Right lobe of liver (tissue), 6 donors: ENCODE data around the gene CFAP70. TPM values are rescaled to one million over a fixed set of nuclear protein-coding genes. Genes with fewer than 3 reads are reported as not detected.
"Not testable (repeated sequence)": the region's sequence is repeated elsewhere in the genome, so short reads cannot be mapped to it uniquely, and the experiment has no call there.

Experiments
- ATAC-seq, 4 donors: fragments of 200-7000 bp; cut with Tn5 transposase; one replicate each; pipeline ENCODE4 v1.9.1; 2020; ENCODE audit warnings: mild to moderate bottlenecking in 4 of 4, moderate library complexity in 4 of 4
- DNase-seq, 3 donors: peaks; one replicate each; pipeline ENCODE4 v3.0.0-alpha.2; 2020
- H3K27ac ChIP-seq, 3 donors: fragments of 200-600 bp; one replicate each; pipeline ENCODE4 v1.8.0; 2022
- H3K27me3 ChIP-seq, 2 donors: fragments of 200-600 bp; one replicate each; pipeline ENCODE4 v1.8.0; 2022
- H3K36me3 ChIP-seq, 4 donors: fragments of 200-600 bp; sonication (generic) in 1 of 4; one replicate each; pipeline versions ENCODE4 v1.5.1 to v1.8.0; 2017 to 2022; ENCODE audit warnings: control low read depth in 1 of 4
- H3K4me1 ChIP-seq, 4 donors: fragments of 200-600 bp; sonication (generic) in 1 of 4; one replicate each; pipeline versions ENCODE4 v1.5.1 to v1.8.0; 2017 to 2022; ENCODE audit warnings: control low read depth in 1 of 4
- H3K4me3 ChIP-seq, 3 donors: fragments of 200-600 bp; one replicate each; pipeline ENCODE4 v1.8.0; 2022
- H3K9me3 ChIP-seq, 4 donors: fragments of 200-600 bp; sonication (generic) in 1 of 4; one replicate each; pipeline versions ENCODE4 v1.5.1 to v1.8.0; 2017 to 2022; ENCODE audit warnings: control low read depth in 1 of 4
- CTCF ChIP-seq, 4 donors: fragments of 200-600 bp in 3 of 4; fragments of 450-650 bp in 1 of 4; IDR thresholded peaks; one replicate each; pipeline versions ENCODE4 v1.5.1 to v1.8.0; 2016 to 2022; ENCODE audit warnings: antibody characterized with exemption in 4 of 4, mild to moderate bottlenecking in 2 of 4
- POLR2A ChIP-seq: fragments of 450-650 bp; IDR thresholded peaks from one replicate; pipeline ENCODE4 v1.6.1; 2017; ENCODE audit warnings: antibody characterized with exemption, mild to moderate bottlenecking
- WGBS: methylation state at CpG from one replicate; pipeline ENCODE4 v1.1.6; 2018; ENCODE audit warnings: low coverage, low lambda C conversion rate; ENCODE audit not compliant: insufficient coverage; ENCODE audit errors: missing lambda C conversion rate; 5-methylcytosine and 5-hydroxymethylcytosine counted together
- intact Hi-C, 2 donors: fragments of 100-400 bp; cut with DNase I; formaldehyde crosslinking; loops; one replicate each; pipeline versions ENCODE4 v1.11.2 to v1.14.1; 2022
- total RNA-seq, 6 experiments: library from RNA; depleted of rRNA in 2 of 6; stranded (reverse); fragments of >200 nt in 2 of 6; fragmentation: NEBNext Ultra II Directional in 3 of 6; extraction: Animal tissue kit (Norgen Biotek cat#: 25700) in 3 of 6; gene quantifications; one replicate each; pipeline versions ENCODE4 v1.1.0 to v1.2.4, GENCODE V29; 2016 to 2023
- donor health status: DM: no; HTN: yes; CAD: no.
- donor health status: DM: no; HTN: no; CAD: no.
- donor health status: DM: no; HTN: no; CAD: no.
- donor health status: DM: no; HTN: yes; CAD: no.
- donor health status: DM: no; HTN: yes; CAD: no.

The CFAP70 gene
- total RNA-seq, 6 experiments from 2014 or later = 0.98 to 2.6 (median 1.4) TPM

- intact Hi-C loops = no loop called here
- Histone ChIP-seq H3K9me3 (no peaks in the 10 kb centered on the region), H3K4me1 (no peaks in the 10 kb centered on the region), H3K4me3 (no peak overlapping the region), H3K36me3 (no peaks in the 10 kb centered on the region), H3K27me3 (no peaks in the 10 kb centered on the region), H3K27ac (no peak overlapping the region)
- ATAC-seq (no peak), DNase-seq (no peak)
- TF ChIP-seq CTCF (IDR thresholded peaks at IDR 0.05) (no peak), POLR2A (no peak)
- WGBS = 97% methylated on average over 6 of the region's 8 CpGs
Observed at GRCh38 chr10:73338801-73339368, 19.8 kb downstream of the CFAP70 start.

GRCh38 chr10:73333202-73333601 is 25.5 kb downstream of the CFAP70 start:
- Histone ChIP-seq H3K27me3 (no peaks in the 10 kb centered on the region), H3K4me1 (no peaks in the 10 kb centered on the region), H3K27ac (no peak overlapping the region), H3K9me3 (no peaks in the 10 kb centered on the region), H3K4me3 (no peak overlapping the region), H3K36me3 (no peaks in the 10 kb centered on the region)
- intact Hi-C loops = no loop called here
- ATAC-seq = no peak
- DNase-seq = no peak
- TF ChIP-seq CTCF (IDR thresholded peaks at IDR 0.05) (no peak), POLR2A (no peak)
- WGBS = 92% methylated on average over 1 of the region's 1 CpG

- WGBS = 100% methylated on average over 2 of the region's 2 CpGs
- TF ChIP-seq CTCF (IDR thresholded peaks at IDR 0.05) = no peak
- no peak for TF ChIP-seq POLR2A
- Histone ChIP-seq H3K27me3 (no peaks in the 10 kb centered on the region), H3K27ac (no peak overlapping the region), H3K4me3 (no peak overlapping the region), H3K9me3 (no peaks in the 10 kb centered on the region), H3K4me1 (no peaks in the 10 kb centered on the region), H3K36me3 (no peaks in the 10 kb centered on the region)
- no peak for ATAC-seq
- no peak for DNase-seq
- intact Hi-C loops = no loop called here
Observed at GRCh38 chr10:73332379-73332778, 26.3 kb downstream of the CFAP70 start.

- DNase-seq, ATAC-seq, H3K4me1 ChIP-seq, H3K4me3 ChIP-seq, intact Hi-C loops, H3K9me3 ChIP-seq, H3K27me3 ChIP-seq, H3K36me3 ChIP-seq, H3K27ac ChIP-seq: not testable (repeated sequence)
- WGBS = no CpG with 5 or more reads among the region's 1 CpG
Observed at GRCh38 chr10:73328523-73328922, 30.1 kb downstream of the CFAP70 start.

GRCh38 chr10:73325290-73325689 is 33.4 kb downstream of the CFAP70 start:
- H3K27me3 ChIP-seq, H3K36me3 ChIP-seq, intact Hi-C loops, DNase-seq, H3K4me3 ChIP-seq, H3K9me3 ChIP-seq, ATAC-seq, H3K27ac ChIP-seq, H3K4me1 ChIP-seq: not testable (repeated sequence)
- 83% methylated on average over 2 of the region's 4 CpGs for WGBS

- H3K4me3 ChIP-seq, H3K27me3 ChIP-seq, H3K27ac ChIP-seq, ATAC-seq, H3K9me3 ChIP-seq, H3K36me3 ChIP-seq, intact Hi-C loops, DNase-seq, H3K4me1 ChIP-seq: not testable (repeated sequence)
- WGBS = 100% methylated on average over 5 of the region's 5 CpGs
Observed at GRCh38 chr10:73323582-73323981, 35.1 kb downstream of the CFAP70 start.
